ENCODE results near the gene STEAP2. TPM values are rescaled to one million over a fixed set of nuclear protein-coding genes. Genes with fewer than 3 reads are reported as not detected.

STEAP2 gene
- 195 and 201 TPM in 2 replicates for polyA plus RNA-seq

DNA sequence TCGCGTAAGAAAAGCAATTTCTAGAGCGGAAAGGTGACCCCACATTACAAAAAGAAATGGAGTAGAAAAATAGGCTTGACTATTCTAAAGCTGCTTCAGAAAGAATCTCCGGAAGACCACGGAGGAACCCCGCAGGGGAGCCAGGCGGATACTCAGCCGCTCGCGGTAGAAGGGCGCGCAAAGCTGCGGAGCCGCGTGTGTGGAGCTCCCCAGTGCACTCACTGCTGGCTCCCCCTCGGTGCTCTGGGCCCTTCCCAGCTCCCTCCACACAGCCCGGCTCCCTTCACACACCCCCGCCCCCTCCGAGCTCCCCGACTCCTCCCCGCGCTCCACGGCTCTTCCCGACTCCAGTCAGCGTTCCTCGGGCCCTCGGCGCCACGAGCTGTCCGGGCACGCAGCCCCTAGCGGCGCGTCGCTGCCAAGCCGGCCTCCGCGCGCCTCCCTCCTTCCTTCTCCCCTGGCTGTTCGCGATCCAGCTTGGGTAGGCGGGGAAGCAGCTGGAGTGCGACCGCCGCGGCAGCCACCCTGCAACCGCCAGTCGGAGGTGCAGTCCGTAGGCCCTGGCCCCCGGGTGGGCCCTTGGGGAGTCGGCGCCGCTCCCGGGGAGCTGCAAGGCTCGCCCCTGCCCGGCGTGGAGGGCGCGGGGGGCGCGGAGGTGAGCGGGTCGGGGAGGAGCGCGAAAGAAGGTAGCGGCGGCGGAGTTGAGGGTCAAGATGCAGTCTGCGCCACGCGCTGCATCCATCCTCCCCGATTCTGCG is at the start of gene STEAP2:
Gene STEAP2, plus strand, starts transcription at position 350 of the 758 bp plus-strand sequence. CDS start 13,343 bp downstream, outside the sequence.

DNA sequence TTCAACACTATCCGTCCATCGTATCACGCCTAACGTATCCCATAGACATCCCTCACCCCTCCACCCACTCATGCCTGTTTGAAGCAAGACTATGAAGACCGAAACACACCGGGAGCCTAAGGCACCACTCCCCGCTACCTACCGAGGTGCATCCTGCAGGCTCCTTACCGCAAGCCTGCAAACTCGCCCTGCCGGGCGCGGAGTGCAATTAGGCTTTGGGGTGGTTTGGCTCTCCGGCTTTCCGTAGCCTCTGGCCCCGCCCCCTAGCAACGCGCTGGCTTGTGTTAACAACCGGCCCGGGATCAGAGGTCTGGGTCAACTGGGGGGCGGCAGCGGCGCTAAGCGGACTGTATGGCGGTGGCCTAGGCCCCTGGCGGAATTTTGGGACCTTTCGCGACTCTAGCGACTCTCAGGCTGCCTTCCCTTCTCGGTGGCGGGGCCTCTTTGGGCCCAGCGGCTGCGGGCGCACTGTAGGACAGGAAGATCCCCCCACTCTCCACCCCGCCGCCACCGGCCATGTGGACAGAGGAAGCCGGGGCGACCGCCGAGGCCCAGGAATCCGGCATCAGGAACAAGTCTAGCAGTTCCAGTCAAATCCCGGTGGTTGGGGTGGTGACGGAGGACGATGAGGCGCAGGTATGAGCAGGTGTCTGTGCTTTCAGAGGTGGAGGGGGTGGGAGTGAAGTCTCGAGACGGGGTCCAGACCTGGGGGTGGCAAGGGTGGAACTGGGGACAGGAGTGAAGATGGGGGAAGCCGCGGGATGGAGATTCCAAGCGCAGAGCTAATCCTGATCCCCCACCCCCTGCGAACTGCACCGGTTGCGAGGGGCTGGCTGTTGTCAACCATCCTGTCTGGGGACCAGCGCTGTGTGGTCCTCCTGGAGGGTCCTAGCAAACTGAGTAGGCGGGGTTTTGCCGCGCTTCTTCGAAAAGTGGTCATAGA is 33.6 kb downstream of the STEAP2 start, which contains the start of gene CFAP69:
Gene CFAP69, plus strand, starts transcription at position 266 of the 943 bp plus-strand sequence. Its CDS starts 251 bp downstream, at position 517.

Other genes with a start within 250 kb of the STEAP2 start
- gene STEAP1, start 57.3 kb upstream of the STEAP2 start, polyA plus RNA-seq, result 5.1 and 24.3 TPM in 2 replicates
- 6.6 and 11.6 TPM in 2 replicates for gene CFAP69, start 33.4 kb downstream of the STEAP2 start, polyA plus RNA-seq
- not detected in 2 replicates for gene FAM237B, start 109.6 kb downstream of the STEAP2 start, polyA plus RNA-seq
- 40.8 and 50.1 TPM in 2 replicates for gene GTPBP10, start 135.0 kb downstream of the STEAP2 start, polyA plus RNA-seq
- 111 and 117 TPM in 2 replicates for gene CLDN12, start 191.7 kb downstream of the STEAP2 start, polyA plus RNA-seq